BE2C (cell line): Measurements from ENCODE around the gene ASIC2.

Source experiments
- DNase-seq: peaks from one replicate; pipeline ENCODE4 v3.0.0-alpha.2; 2020
- H3K27me3 ChIP-seq: fragments of 250-450 bp; sonication (Bioruptor Pico); 2 replicates; pipeline ENCODE4 v1.5.1; 2020; ENCODE audit warnings: mild to moderate bottlenecking
- H3K36me3 ChIP-seq: fragments of 250-450 bp; sonication (Bioruptor Pico); 2 replicates; pipeline ENCODE4 v1.5.1; 2020; ENCODE audit warnings: mild to moderate bottlenecking
- H3K4me1 ChIP-seq: fragments of 250-450 bp; sonication (Bioruptor Pico); 2 replicates; pipeline ENCODE4 v1.5.1; 2020
- H3K4me3 ChIP-seq: 2 replicates; pipeline ENCODE4 v1.5.1; 2011; ENCODE audit warnings: low read depth, low read length
- H3K9me3 ChIP-seq: fragments of 250-450 bp; sonication (Bioruptor Pico); 2 replicates; pipeline ENCODE4 v1.5.1; 2020
- CTCF ChIP-seq: IDR thresholded peaks from 2 replicates; pipeline ENCODE4 v1.5.1; 2012; ENCODE audit warnings: mild to moderate bottlenecking, low read depth, low read length

Gene ASIC2

GRCh38 chr17:33169580-33170285, 123.4 kb downstream of the ASIC2 start:
- no peak for TF ChIP-seq CTCF

GRCh38 chr17:33167736-33168135, 125.4 kb downstream of the ASIC2 start:
- no peaks in the 10 kb centered on the region for H3K9me3 ChIP-seq
- H3K36me3 ChIP-seq: no peaks in the 10 kb centered on the region
- no peaks in the 10 kb centered on the region; the same call in 1 of the 2 replicates for H3K27me3 ChIP-seq
- H3K4me3 ChIP-seq: no peak overlapping the region
- no peaks in the 10 kb centered on the region for H3K4me1 ChIP-seq
- TF ChIP-seq CTCF: no peak
- DNase-seq: no peak

More at GRCh38 chr17:33169580-33170285, 123.4 kb downstream of the ASIC2 start:
- Histone ChIP-seq H3K27me3 (no peaks in the 10 kb centered on the region; the same call in 1 of the 2 replicates), H3K4me1 (no peaks in the 10 kb centered on the region), H3K36me3 (no peaks in the 10 kb centered on the region), H3K4me3 (no peak overlapping the region), H3K9me3 (no peaks in the 10 kb centered on the region)
- DNase-seq: no peak

GRCh38 chr17:33166472-33166871, 126.6 kb downstream of the ASIC2 start:
- no peaks in the 10 kb centered on the region for H3K27me3 ChIP-seq
- no peaks in the 10 kb centered on the region for H3K9me3 ChIP-seq
- no peaks in the 10 kb centered on the region for H3K4me1 ChIP-seq
- no peak overlapping the region for H3K4me3 ChIP-seq
- no peak for TF ChIP-seq CTCF
- DNase-seq: no peak
- H3K36me3 ChIP-seq: no peaks in the 10 kb centered on the region

GRCh38 chr17:33164169-33164881, 128.8 kb downstream of the ASIC2 start:
- TF ChIP-seq CTCF: no peak
- no peaks in the 10 kb centered on the region for H3K27me3 ChIP-seq
- H3K4me1 ChIP-seq: no peaks in the 10 kb centered on the region
- no peaks in the 10 kb centered on the region for H3K36me3 ChIP-seq
- DNase-seq: no peak
- no peaks in the 10 kb centered on the region for H3K9me3 ChIP-seq
- H3K4me3 ChIP-seq: no peak overlapping the region

GRCh38 chr17:33163533-33164168, 129.4 kb downstream of the ASIC2 start:
- no peak overlapping the region for H3K4me3 ChIP-seq
- TF ChIP-seq CTCF: no peak
- H3K4me1 ChIP-seq: no peaks in the 10 kb centered on the region
- H3K9me3 ChIP-seq: no peaks in the 10 kb centered on the region
- no peak for DNase-seq
- H3K27me3 ChIP-seq: no peaks in the 10 kb centered on the region
- H3K36me3 ChIP-seq: no peaks in the 10 kb centered on the region
